Measurements from ENCODE around the gene RAPSN. TPM values are rescaled to one million over a fixed set of nuclear protein-coding genes. Genes with fewer than 3 reads are reported as not detected.

Gene RAPSN
- total RNA-seq, result not detected

DNA sequence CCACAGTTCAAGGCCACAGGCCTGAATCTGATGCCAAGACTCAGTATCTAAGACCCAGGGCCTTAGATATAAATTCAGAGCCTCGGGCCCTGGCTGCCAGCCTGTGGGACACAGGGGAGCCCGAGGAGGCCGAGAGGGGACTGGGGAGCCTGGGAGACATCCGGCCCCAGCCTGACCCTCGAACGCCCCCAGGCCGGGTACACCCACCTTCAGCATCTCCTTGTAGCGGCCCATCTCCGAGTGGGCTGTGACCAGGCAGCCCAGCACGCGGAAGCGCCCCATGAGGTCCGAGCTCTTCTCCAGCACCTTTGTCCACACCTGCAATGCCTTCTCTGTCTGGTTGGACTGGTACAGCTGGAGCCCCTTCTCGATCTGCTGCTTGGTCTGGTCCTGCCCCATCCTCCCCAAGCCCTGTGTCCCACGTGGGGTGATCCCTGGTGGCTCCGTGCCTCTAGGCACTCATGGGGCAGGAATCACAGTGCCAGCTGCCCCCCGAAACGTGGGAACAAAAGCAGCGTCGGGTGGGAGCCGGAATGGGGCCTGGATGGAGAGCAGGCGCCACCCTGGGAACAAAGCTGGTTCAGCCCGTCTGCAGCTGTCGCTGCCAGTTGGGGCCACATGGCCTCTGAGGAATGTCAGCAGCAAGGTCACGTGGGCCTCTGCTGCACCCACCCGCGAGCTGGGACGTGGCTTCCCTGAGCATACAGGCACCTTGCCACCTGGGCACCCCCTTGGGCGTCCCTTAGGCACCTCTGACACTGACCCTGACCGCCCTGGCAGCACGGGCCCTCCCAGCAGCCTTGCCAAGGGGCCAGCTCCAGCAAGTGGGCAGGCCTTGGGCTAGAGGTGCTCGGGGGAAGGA lies at the start of gene RAPSN:
Gene RAPSN (minus strand): TSS at position 571 of the 862 bp plus-strand sequence. CDS start 172 bp downstream, at position 399.

GRCh38 chr11:47426062-47426956 lies 22.6 kb downstream of the RAPSN start, which contains the start of gene PSMC3:
PSMC3 (minus strand) TSS chr11:47426439; CDS start chr11:47426279, 160 bp downstream.

GRCh38 chr11:47407746-47408590 lies 41.0 kb downstream of the RAPSN start, which contains the start of gene SLC39A13:
SLC39A13 (plus strand) TSS chr11:47408590; CDS start chr11:47410095, 1,505 bp downstream.

Small RNA genes lying within 50 kb of the gene (small RNA-seq; reads per million reads assigned to genes)
- not detected for gene MIR4487

Other genes with a start within 250 kb of the RAPSN start
- 3.7 TPM for gene DDB2, start 234.2 kb downstream of the RAPSN start, total RNA-seq
- 43.1 TPM for gene ACP2, start 200.3 kb downstream of the RAPSN start, total RNA-seq
- gene NR1H3, start 191.1 kb downstream of the RAPSN start, total RNA-seq, result 11.5 TPM
- gene MADD, start 179.0 kb downstream of the RAPSN start, total RNA-seq, result 89.0 TPM
- not detected for gene MYBPC3, start 96.4 kb downstream of the RAPSN start, total RNA-seq
- 1.8 TPM for gene SPI1, start 70.6 kb downstream of the RAPSN start, total RNA-seq
- 12.5 TPM for gene SLC39A13, start 40.5 kb downstream of the RAPSN start, total RNA-seq
- 108 TPM for gene PSMC3, start 22.7 kb downstream of the RAPSN start, total RNA-seq
- gene CELF1, start 104.0 kb upstream of the RAPSN start, total RNA-seq, result 188 TPM
- 29.5 TPM for gene PTPMT1, start 116.5 kb upstream of the RAPSN start, total RNA-seq
- gene KBTBD4, start 129.8 kb upstream of the RAPSN start, total RNA-seq, result 32.3 TPM
- gene NDUFS3, start 129.9 kb upstream of the RAPSN start, total RNA-seq, result 59.7 TPM
- not detected for gene FAM180B, start 137.5 kb upstream of the RAPSN start, total RNA-seq
- 33.2 TPM for gene C1QTNF4, start 145.3 kb upstream of the RAPSN start, total RNA-seq
- 98.7 TPM for gene MTCH2, start 193.4 kb upstream of the RAPSN start, total RNA-seq